Measurements from ENCODE around the gene ZBTB45.

DNA sequence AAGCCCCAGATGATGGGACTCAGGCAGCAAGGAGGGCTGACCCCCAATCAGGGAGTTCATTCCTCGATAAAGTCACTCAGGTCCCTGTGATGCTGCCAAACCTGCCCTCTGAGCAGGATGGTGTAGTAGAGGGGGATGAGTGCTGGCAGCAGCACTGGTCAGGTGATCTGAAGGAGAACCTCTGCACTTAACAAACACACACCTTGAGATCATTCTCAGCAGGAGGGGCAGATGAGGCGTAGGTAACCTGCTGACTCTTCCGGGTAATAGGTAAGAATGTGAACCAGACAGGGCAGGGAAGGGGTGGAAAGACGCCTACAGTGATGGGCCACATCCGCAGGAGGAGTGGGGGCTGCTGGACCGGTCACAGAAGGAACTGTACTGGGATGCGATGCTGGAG is 40.3 kb downstream of the ZBTB45 start:
- TF ChIP-seq EZH2 (IDR thresholded peaks at IDR 0.05) (no peak), CTCF (IDR thresholded peaks at IDR 0.05) (no peak), EZH2phosphoT487 (IDR thresholded peaks at IDR 0.05) (no peak)

Measured in neural progenitor cell (in vitro differentiated cells).